ENCODE data around the gene GGA2.

GRCh38 chr16:23505671-23506605 is 4.4 kb downstream of the GGA2 start:
- TF ChIP-seq POLR2A (IDR thresholded peaks at IDR 0.05) = no peak
- TF ChIP-seq CTCF (IDR thresholded peaks at IDR 0.05) = no peak
